Subcutaneous abdominal adipose tissue (tissue), 5 donors: ENCODE data around the gene ZNF101.

Source experiments
- H3K27ac ChIP-seq: one replicate; pipeline ENCODE4 v1.7.0; 2013; ENCODE audit warnings: low read depth, mild to moderate bottlenecking, inconsistent platforms, low read length, moderate library complexity
- H3K27me3 ChIP-seq, 5 donors: one replicate each; pipeline ENCODE4 v1.7.0; 2013; ENCODE audit warnings: low read length in 5 of 5, inconsistent platforms in 1 of 5; ENCODE audit not compliant: control insufficient read depth in 5 of 5, insufficient read depth in 4 of 5
- H3K36me3 ChIP-seq, 5 donors: one replicate each; pipeline ENCODE4 v1.7.0; 2013; ENCODE audit warnings: low read length in 5 of 5; ENCODE audit not compliant: control insufficient read depth in 5 of 5, insufficient read depth in 5 of 5
- H3K4me1 ChIP-seq, 5 donors: one replicate each; pipeline ENCODE4 v1.7.0; 2013; ENCODE audit warnings: low read length in 5 of 5, mild to moderate bottlenecking in 3 of 5, moderate library complexity in 1 of 5; ENCODE audit not compliant: control insufficient read depth in 5 of 5, insufficient read depth in 5 of 5
- H3K4me3 ChIP-seq, 5 donors: one replicate each; pipeline ENCODE4 v1.7.0; 2013; ENCODE audit warnings: low read length in 5 of 5, low read depth in 1 of 5
- H3K9ac ChIP-seq, 5 donors: one replicate each; pipeline ENCODE4 v1.7.0; 2013; ENCODE audit warnings: low read length in 5 of 5, mild to moderate bottlenecking in 4 of 5, moderate library complexity in 3 of 5
- H3K9me3 ChIP-seq, 5 donors: one replicate each; pipeline ENCODE4 v1.7.0; 2013; ENCODE audit warnings: low read length in 5 of 5; ENCODE audit not compliant: control insufficient read depth in 5 of 5
- donor health status: healthy.
- donor health status: healthy.
- donor health status: healthy.
- donor health status: healthy.
- donor health status: healthy.

ZNF101 gene

GRCh38 chr19:19651076-19651475 lies 17.6 kb upstream of the ZNF101 start:
- Histone ChIP-seq H3K27me3 (no peaks in the 10 kb centered on the region), H3K9me3 (no peaks in the 10 kb centered on the region), H3K4me1 (no peaks in the 10 kb centered on the region), H3K36me3 (peaks cover 0 to 96% (median 90%) of the 10 kb centered on the region in 5 donors), H3K27ac (no peak overlapping the region), H3K4me3 (no peak overlapping the region), H3K9ac (peak overlapping the region in 1 of 5 donors; percentile 19)

DNA sequence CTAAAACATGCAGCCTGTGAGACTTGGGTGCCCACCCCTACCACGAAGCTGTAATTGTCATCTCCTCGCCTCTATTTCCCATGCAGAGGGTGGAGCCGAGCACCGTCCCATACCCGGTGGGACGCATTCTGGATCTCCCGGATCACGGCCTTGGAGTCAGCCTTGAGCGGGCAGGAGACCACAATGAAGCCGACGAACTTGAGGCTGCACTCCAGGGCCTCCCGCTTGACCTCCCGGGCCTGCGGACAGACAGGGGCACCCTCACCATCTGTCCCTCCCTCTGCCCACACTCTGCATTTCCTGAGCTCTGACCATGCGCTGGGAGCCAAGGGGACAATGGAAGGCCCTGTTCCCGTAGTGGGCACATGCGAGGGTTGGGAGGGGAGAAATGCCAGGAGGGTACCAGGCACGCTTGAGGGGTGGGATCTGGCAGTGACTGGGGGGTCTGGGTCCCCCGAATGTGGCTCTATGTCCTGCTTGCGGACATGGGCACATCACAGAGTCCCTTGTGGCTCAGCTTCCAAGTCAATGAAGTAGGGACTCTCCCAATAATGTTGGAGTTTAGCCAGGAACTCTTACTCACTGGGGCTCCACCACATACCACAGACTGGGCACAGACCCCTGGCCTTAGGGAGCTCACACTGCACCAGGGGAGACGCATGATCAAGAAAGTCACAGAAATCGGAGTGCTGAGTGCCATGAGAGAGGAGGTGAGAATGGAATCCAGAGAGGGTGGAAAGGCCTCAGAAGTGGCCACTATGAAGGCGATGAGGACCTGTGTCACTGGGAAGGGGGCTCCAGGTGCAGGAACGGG lies 15.9 kb upstream of the ZNF101 start:
- no peaks in the 10 kb centered on the region for H3K9me3 ChIP-seq
- no peak overlapping the region for H3K9ac ChIP-seq
- H3K36me3 ChIP-seq, result peaks cover 0 to 96% (median 90%) of the 10 kb centered on the region in 5 donors
- H3K27ac ChIP-seq, result no peak overlapping the region
- no peak overlapping the region for H3K4me3 ChIP-seq
- H3K4me1 ChIP-seq, result no peaks in the 10 kb centered on the region
- no peaks in the 10 kb centered on the region for H3K27me3 ChIP-seq

DNA sequence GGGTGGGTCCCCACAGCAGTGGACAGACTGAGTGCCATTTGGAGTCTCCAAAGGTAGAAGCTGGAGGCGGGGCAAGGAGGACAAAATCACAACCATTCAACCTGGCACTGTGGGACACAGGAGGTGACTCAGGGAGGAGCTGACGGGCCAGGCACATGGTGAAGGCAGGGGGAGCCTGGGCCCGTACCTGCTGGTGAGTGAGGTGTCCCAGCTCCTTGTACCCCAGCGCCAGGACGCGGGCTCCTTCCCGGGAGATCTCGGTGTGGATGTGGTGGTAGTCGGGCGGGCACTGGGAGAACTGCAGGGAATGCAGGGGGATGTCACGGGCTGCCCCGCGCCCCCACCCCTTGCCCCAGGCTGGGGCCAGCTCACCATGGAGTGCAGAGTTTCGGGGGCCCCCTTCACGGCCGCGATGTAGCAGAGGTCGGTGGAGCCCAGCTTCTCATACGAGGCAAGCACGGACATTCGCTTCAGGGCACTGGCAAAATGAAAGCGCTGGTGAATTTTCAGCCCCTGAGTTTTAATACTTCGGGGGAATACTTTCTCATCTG lies 15.0 kb upstream of the ZNF101 start:
- no peak overlapping the region for H3K4me3 ChIP-seq
- H3K9me3 ChIP-seq, result no peaks in the 10 kb centered on the region
- H3K4me1 ChIP-seq, result no peaks in the 10 kb centered on the region
- no peaks in the 10 kb centered on the region for H3K27me3 ChIP-seq
- H3K9ac ChIP-seq, result no peak overlapping the region
- no peak overlapping the region for H3K27ac ChIP-seq
- H3K36me3 ChIP-seq, result peaks cover 3 to 98% (median 95%) of the 10 kb centered on the region in 5 donors

- peaks cover 3 to 99% (median 97%) of the 10 kb centered on the region in 5 donors for H3K36me3 ChIP-seq
- no peaks in the 10 kb centered on the region for H3K4me1 ChIP-seq
- H3K27ac ChIP-seq, result no peak overlapping the region
- H3K27me3 ChIP-seq, result no peaks in the 10 kb centered on the region
- peak overlapping the region in 1 of 5 donors; percentile 14 for H3K9ac ChIP-seq
- H3K4me3 ChIP-seq, result no peak overlapping the region
- no peaks in the 10 kb centered on the region for H3K9me3 ChIP-seq
Observed at GRCh38 chr19:19654441-19654840, 14.2 kb upstream of the ZNF101 start.

DNA sequence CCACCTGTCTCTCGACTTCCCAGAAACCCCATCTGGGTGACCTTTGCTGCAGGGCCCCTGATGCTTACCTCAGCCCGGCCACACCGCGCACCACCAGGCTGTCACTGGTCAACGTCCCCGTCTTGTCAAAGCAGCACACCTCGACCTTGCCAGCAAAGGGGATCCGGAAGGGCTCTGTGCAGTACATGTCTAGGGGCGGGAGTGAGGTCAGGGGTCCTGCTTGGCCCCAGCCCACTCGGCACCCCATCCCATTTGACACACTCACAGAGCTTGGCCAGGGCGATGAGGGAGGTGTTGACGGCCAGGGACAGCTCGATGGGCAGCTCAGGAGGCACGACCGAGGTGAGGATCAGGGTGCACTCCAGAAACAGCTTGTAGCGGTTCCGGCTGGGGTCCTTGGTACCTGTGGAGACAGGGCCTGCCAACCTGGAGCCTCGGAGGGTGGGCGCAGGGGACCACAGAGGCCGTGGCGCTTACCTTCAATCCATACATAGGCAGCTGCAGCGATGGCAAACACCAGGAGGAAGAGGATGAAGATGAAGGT lies 13.5 kb upstream of the ZNF101 start:
- no peaks in the 10 kb centered on the region for H3K4me1 ChIP-seq
- no peaks in the 10 kb centered on the region for H3K27me3 ChIP-seq
- H3K9me3 ChIP-seq, result no peaks in the 10 kb centered on the region
- peaks cover 3 to 99% (median 95%) of the 10 kb centered on the region in 5 donors for H3K36me3 ChIP-seq
- no peak overlapping the region for H3K9ac ChIP-seq
- H3K27ac ChIP-seq, result no peak overlapping the region
- no peak overlapping the region for H3K4me3 ChIP-seq

- Histone ChIP-seq H3K27me3 (no peaks in the 10 kb centered on the region), H3K4me3 (no peak overlapping the region), H3K36me3 (peaks cover 3 to 94% (median 88%) of the 10 kb centered on the region in 5 donors), H3K27ac (no peak overlapping the region), H3K9me3 (no peaks in the 10 kb centered on the region), H3K4me1 (no peaks in the 10 kb centered on the region), H3K9ac (no peak overlapping the region)
Observed at GRCh38 chr19:19655641-19656343, 12.8 kb upstream of the ZNF101 start.

GRCh38 chr19:19656451-19657396 lies 11.9 kb upstream of the ZNF101 start:
- Histone ChIP-seq H3K9me3 (no peaks in the 10 kb centered on the region), H3K4me1 (peaks cover 3 to 8% (median 7%) of the 10 kb centered on the region in 5 donors), H3K27me3 (no peaks in the 10 kb centered on the region), H3K27ac (no peak overlapping the region), H3K9ac (no peak overlapping the region), H3K36me3 (peaks cover 3 to 84% (median 81%) of the 10 kb centered on the region in 5 donors), H3K4me3 (no peak overlapping the region)

DNA sequence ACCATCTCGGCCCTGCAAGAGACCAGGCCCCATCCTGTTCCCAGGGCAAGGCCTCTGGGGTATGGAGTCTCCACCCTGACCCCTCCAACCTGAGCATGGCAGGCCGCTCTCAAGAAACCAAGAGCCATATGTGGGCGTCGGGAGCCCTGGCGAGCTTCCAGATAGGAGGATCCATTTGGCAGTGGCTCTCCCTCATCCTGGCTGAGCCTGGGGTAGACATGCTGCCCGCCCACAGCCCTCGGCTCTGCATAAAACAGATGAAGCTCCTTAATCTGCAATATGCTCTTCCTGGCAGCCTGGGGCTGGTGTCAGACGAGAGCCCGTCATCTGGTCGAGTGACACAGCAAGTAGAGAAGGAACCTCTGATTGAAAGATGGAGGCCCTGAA lies 11.2 kb upstream of the ZNF101 start:
- H3K9ac ChIP-seq, result no peak overlapping the region
- H3K4me1 ChIP-seq, result peaks cover 9 to 15% (median 14%) of the 10 kb centered on the region in 5 donors
- H3K4me3 ChIP-seq, result no peak overlapping the region
- no peaks in the 10 kb centered on the region for H3K9me3 ChIP-seq
- no peak overlapping the region for H3K27ac ChIP-seq
- no peaks in the 10 kb centered on the region for H3K27me3 ChIP-seq
- peaks cover 3 to 78% (median 74%) of the 10 kb centered on the region in 5 donors for H3K36me3 ChIP-seq

DNA sequence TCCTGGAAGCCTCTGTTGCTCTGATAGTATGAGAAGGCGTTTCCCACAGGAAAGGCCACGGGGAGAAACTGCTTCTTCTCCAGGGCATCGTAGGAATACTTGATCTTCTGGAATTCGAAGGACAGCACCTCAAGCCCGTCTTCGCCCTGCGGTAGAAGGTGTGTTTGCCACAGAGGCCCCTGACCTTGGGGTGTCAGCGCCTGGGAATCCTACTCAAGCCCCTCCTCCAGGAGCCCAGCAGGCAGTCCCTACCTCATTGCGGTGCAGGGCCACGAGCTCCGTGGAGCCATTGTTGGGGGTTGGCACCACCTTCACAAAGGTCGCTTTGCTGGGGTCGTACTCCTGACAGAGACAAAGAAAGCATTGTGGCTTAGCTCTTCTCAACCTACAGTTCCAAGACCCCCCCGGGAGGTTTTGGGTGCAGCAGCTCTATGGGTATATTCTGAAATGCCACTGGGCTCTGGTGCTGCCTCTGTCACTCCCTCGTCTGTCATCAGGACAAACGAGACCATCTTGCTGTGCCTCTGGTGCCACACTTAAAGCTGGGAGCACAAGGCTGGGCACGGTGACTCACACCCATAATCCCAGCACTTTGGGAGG lies 8.9 kb upstream of the ZNF101 start:
- Histone ChIP-seq H3K9ac (no peak overlapping the region), H3K4me1 (peaks cover 14 to 26% (median 23%) of the 10 kb centered on the region in 5 donors), H3K4me3 (no peak overlapping the region), H3K27me3 (no peaks in the 10 kb centered on the region), H3K27ac (no peak overlapping the region), H3K9me3 (no peaks in the 10 kb centered on the region), H3K36me3 (peaks cover 3 to 54% (median 50%) of the 10 kb centered on the region in 5 donors)
